HG02981 (cell line): ENCODE results near the gene RNF13.
"Not testable (repeated sequence)": the region's sequence is repeated elsewhere in the genome, so short reads cannot be mapped to it uniquely, and the experiment has no call there.

Experiments
- ATAC-seq: cut with Tn5 transposase; IDR thresholded peaks from one replicate; pipeline ENCODE4 v1.9.1; 2021; ENCODE audit warnings: mild to moderate bottlenecking, moderate library complexity; ENCODE audit not compliant: unreplicated experiment

Gene RNF13

GRCh38 chr3:149895339-149895738 is 82.3 kb downstream of the RNF13 start:
- ATAC-seq, result no peak

GRCh38 chr3:149895769-149896168 is 82.8 kb downstream of the RNF13 start:
- no peak for ATAC-seq

GRCh38 chr3:149898771-149899170 is 85.8 kb downstream of the RNF13 start:
- ATAC-seq, result no peak

GRCh38 chr3:149900322-149900721 is 87.3 kb downstream of the RNF13 start:
- no peak for ATAC-seq

GRCh38 chr3:149901770-149902169 is 88.8 kb downstream of the RNF13 start:
- ATAC-seq, result no peak

- no peak for ATAC-seq
Observed at GRCh38 chr3:149902498-149903139, 89.6 kb downstream of the RNF13 start.

GRCh38 chr3:149906036-149906435 is 93.0 kb downstream of the RNF13 start:
- ATAC-seq, result no peak

- ATAC-seq, result no peak
Observed at GRCh38 chr3:149908424-149908957, 95.5 kb downstream of the RNF13 start.

GRCh38 chr3:149909923-149910322 is 96.9 kb downstream of the RNF13 start:
- ATAC-seq, result no peak

- no peak for ATAC-seq
Observed at GRCh38 chr3:149917124-149917667, 104.2 kb downstream of the RNF13 start.

- no peak for ATAC-seq
Observed at GRCh38 chr3:149919509-149919908, 106.5 kb downstream of the RNF13 start.

GRCh38 chr3:149920119-149920518 is 107.1 kb downstream of the RNF13 start:
- no peak for ATAC-seq

GRCh38 chr3:149933008-149933407 is 120.0 kb downstream of the RNF13 start:
- ATAC-seq, result no peak

- ATAC-seq, result no peak
Observed at GRCh38 chr3:149933858-149934257, 120.8 kb downstream of the RNF13 start.

GRCh38 chr3:149934524-149934923 is 121.5 kb downstream of the RNF13 start:
- ATAC-seq, result no peak

GRCh38 chr3:149936812-149937230 is 123.8 kb downstream of the RNF13 start:
- ATAC-seq, result no peak

- not testable (repeated sequence) for ATAC-seq
Observed at GRCh38 chr3:149938392-149939055, 125.5 kb downstream of the RNF13 start.

GRCh38 chr3:149941186-149941585 is 128.2 kb downstream of the RNF13 start:
- no peak for ATAC-seq

GRCh38 chr3:149941946-149942345 is 128.9 kb downstream of the RNF13 start:
- no peak for ATAC-seq

GRCh38 chr3:149942409-149942808 is 129.4 kb downstream of the RNF13 start:
- no peak for ATAC-seq

GRCh38 chr3:149943966-149944365 is 131.0 kb downstream of the RNF13 start:
- not testable (repeated sequence) for ATAC-seq

GRCh38 chr3:149947231-149947630 is 134.2 kb downstream of the RNF13 start:
- ATAC-seq, result no peak
